Muscle layer of duodenum (tissue), 2 donors: ENCODE measurements around the gene STK32C.
"Not testable (repeated sequence)": the region's sequence is repeated elsewhere in the genome, so short reads cannot be mapped to it uniquely, and the experiment has no call there.

Experiments
- H3K27ac ChIP-seq: one replicate; pipeline ENCODE4 v1.7.0; 2013; ENCODE audit warnings: mild to moderate bottlenecking, low read length
- H3K27me3 ChIP-seq: one replicate; pipeline ENCODE4 v1.7.0; 2013; ENCODE audit warnings: low read depth, mild to moderate bottlenecking, control low read depth, low read length
- H3K36me3 ChIP-seq, 2 donors: one replicate each; pipeline ENCODE4 v1.7.0; 2013; ENCODE audit warnings: low read length in 2 of 2, control low read depth in 1 of 2, mild to moderate bottlenecking in 1 of 2; ENCODE audit not compliant: insufficient read depth in 2 of 2, control insufficient read depth in 1 of 2
- H3K4me1 ChIP-seq, 2 donors: one replicate each; pipeline ENCODE4 v1.7.0; 2013; ENCODE audit warnings: low read length in 2 of 2, mild to moderate bottlenecking in 2 of 2, control low read depth in 1 of 2, moderate library complexity in 1 of 2; ENCODE audit not compliant: insufficient read depth in 2 of 2, control insufficient read depth in 1 of 2
- H3K4me3 ChIP-seq, 2 donors: one replicate each; pipeline ENCODE4 v1.7.0; 2013; ENCODE audit warnings: low read length in 2 of 2, low read depth in 1 of 2, mild to moderate bottlenecking in 1 of 2
- H3K9me3 ChIP-seq, 2 donors: one replicate each; pipeline ENCODE4 v1.7.0; 2013; ENCODE audit warnings: low read length in 2 of 2, control low read depth in 1 of 2, mild to moderate bottlenecking in 1 of 2; ENCODE audit not compliant: control insufficient read depth in 1 of 2
- donor health status: healthy.

Gene STK32C

GRCh38 chr10:132328106-132328505, 20.4 kb upstream of the STK32C start:
- H3K4me1 ChIP-seq, result peaks cover 0 to 15% of the 10 kb centered on the region in 2 donors
- H3K27ac ChIP-seq, result no peak overlapping the region
- peaks cover 0 to 13% of the 10 kb centered on the region in 2 donors for H3K36me3 ChIP-seq
- no peaks in the 10 kb centered on the region for H3K9me3 ChIP-seq
- no peak overlapping the region for H3K4me3 ChIP-seq
- no peaks in the 10 kb centered on the region for H3K27me3 ChIP-seq

GRCh38 chr10:132326925-132327324, 19.2 kb upstream of the STK32C start:
- H3K4me3 ChIP-seq, result no peak overlapping the region
- H3K27ac ChIP-seq, result no peak overlapping the region
- no peaks in the 10 kb centered on the region for H3K9me3 ChIP-seq
- peaks cover 0 to 13% of the 10 kb centered on the region in 2 donors for H3K36me3 ChIP-seq
- H3K4me1 ChIP-seq, result peaks cover 0 to 8% of the 10 kb centered on the region in 2 donors
- H3K27me3 ChIP-seq, result no peaks in the 10 kb centered on the region

GRCh38 chr10:132326344-132326889, 18.7 kb upstream of the STK32C start:
- H3K27me3 ChIP-seq, result no peaks in the 10 kb centered on the region
- H3K4me3 ChIP-seq, result no peak overlapping the region
- no peak overlapping the region for H3K27ac ChIP-seq
- H3K4me1 ChIP-seq, result peaks cover 0 to 8% of the 10 kb centered on the region in 2 donors
- peaks cover 0 to 13% of the 10 kb centered on the region in 2 donors for H3K36me3 ChIP-seq
- no peaks in the 10 kb centered on the region for H3K9me3 ChIP-seq

- H3K27me3 ChIP-seq, result no peaks in the 10 kb centered on the region
- no peaks in the 10 kb centered on the region for H3K9me3 ChIP-seq
- no peak overlapping the region for H3K4me3 ChIP-seq
- peaks cover 0 to 13% of the 10 kb centered on the region in 2 donors for H3K36me3 ChIP-seq
- H3K27ac ChIP-seq, result no peak overlapping the region
- no peaks in the 10 kb centered on the region for H3K4me1 ChIP-seq
Observed at GRCh38 chr10:132324186-132324585, 16.4 kb upstream of the STK32C start.

GRCh38 chr10:132322586-132323048, 14.9 kb upstream of the STK32C start:
- Histone ChIP-seq H3K27me3 (no peaks in the 10 kb centered on the region), H3K4me1 (no peaks in the 10 kb centered on the region), H3K9me3 (no peaks in the 10 kb centered on the region), H3K27ac (no peak overlapping the region), H3K36me3 (peaks cover 0 to 13% of the 10 kb centered on the region in 2 donors), H3K4me3 (no peak overlapping the region)

- Histone ChIP-seq H3K4me3 (no peak overlapping the region), H3K36me3 (peaks cover 0 to 11% of the 10 kb centered on the region in 2 donors), H3K4me1 (no peaks in the 10 kb centered on the region), H3K9me3 (no peaks in the 10 kb centered on the region), H3K27ac (no peak overlapping the region), H3K27me3 (no peaks in the 10 kb centered on the region)
Observed at GRCh38 chr10:132321726-132322125, 14.0 kb upstream of the STK32C start.

GRCh38 chr10:132320654-132321469, 13.1 kb upstream of the STK32C start:
- peaks cover 0 to 6% of the 10 kb centered on the region in 2 donors for H3K36me3 ChIP-seq
- H3K27me3 ChIP-seq, result no peaks in the 10 kb centered on the region
- H3K9me3 ChIP-seq, result no peaks in the 10 kb centered on the region
- H3K27ac ChIP-seq, result no peak overlapping the region
- H3K4me1 ChIP-seq, result no peaks in the 10 kb centered on the region
- H3K4me3 ChIP-seq, result no peak overlapping the region

GRCh38 chr10:132319853-132320653, 12.3 kb upstream of the STK32C start:
- no peaks in the 10 kb centered on the region for H3K27me3 ChIP-seq
- no peaks in the 10 kb centered on the region for H3K4me1 ChIP-seq
- H3K9me3 ChIP-seq, result no peaks in the 10 kb centered on the region
- peaks cover 0 to 6% of the 10 kb centered on the region in 2 donors for H3K36me3 ChIP-seq
- H3K4me3 ChIP-seq, result no peak overlapping the region
- no peak overlapping the region for H3K27ac ChIP-seq

GRCh38 chr10:132317477-132317876, 9.7 kb upstream of the STK32C start:
- H3K27ac ChIP-seq, H3K9me3 ChIP-seq, H3K27me3 ChIP-seq, H3K4me1 ChIP-seq, H3K36me3 ChIP-seq, H3K4me3 ChIP-seq: not testable (repeated sequence)

GRCh38 chr10:132316133-132316532, 8.4 kb upstream of the STK32C start:
- H3K36me3 ChIP-seq, result no peaks in the 10 kb centered on the region
- no peaks in the 10 kb centered on the region for H3K27me3 ChIP-seq
- no peak overlapping the region for H3K27ac ChIP-seq
- H3K9me3 ChIP-seq, result no peaks in the 10 kb centered on the region
- no peaks in the 10 kb centered on the region for H3K4me1 ChIP-seq
- no peak overlapping the region for H3K4me3 ChIP-seq

GRCh38 chr10:132314881-132315280, 7.1 kb upstream of the STK32C start:
- not testable (repeated sequence) for H3K4me1 ChIP-seq, H3K9me3 ChIP-seq, H3K36me3 ChIP-seq, H3K27me3 ChIP-seq, H3K27ac ChIP-seq, H3K4me3 ChIP-seq
